Esophagus squamous epithelium (tissue), 4 donors: ENCODE results near the gene FHL2.

Source experiments
- CTCF ChIP-seq, 6 experiments: fragments of 450-650 bp in 4 of 6; fragments of 200-600 bp in 2 of 6; sonication (generic) in 2 of 6; IDR thresholded peaks; one replicate each; pipeline ENCODE4 v1.5.1; 2016 to 2019; ENCODE audit warnings: antibody characterized with exemption in 6 of 6, mild to moderate bottlenecking in 4 of 6, moderate library complexity in 4 of 6
- POLR2A ChIP-seq, 4 donors: fragments of 450-650 bp; IDR thresholded peaks; one replicate each; pipeline ENCODE4 v1.6.1; 2017; ENCODE audit warnings: antibody characterized with exemption in 4 of 4, mild to moderate bottlenecking in 4 of 4, moderate library complexity in 3 of 4

DNA sequence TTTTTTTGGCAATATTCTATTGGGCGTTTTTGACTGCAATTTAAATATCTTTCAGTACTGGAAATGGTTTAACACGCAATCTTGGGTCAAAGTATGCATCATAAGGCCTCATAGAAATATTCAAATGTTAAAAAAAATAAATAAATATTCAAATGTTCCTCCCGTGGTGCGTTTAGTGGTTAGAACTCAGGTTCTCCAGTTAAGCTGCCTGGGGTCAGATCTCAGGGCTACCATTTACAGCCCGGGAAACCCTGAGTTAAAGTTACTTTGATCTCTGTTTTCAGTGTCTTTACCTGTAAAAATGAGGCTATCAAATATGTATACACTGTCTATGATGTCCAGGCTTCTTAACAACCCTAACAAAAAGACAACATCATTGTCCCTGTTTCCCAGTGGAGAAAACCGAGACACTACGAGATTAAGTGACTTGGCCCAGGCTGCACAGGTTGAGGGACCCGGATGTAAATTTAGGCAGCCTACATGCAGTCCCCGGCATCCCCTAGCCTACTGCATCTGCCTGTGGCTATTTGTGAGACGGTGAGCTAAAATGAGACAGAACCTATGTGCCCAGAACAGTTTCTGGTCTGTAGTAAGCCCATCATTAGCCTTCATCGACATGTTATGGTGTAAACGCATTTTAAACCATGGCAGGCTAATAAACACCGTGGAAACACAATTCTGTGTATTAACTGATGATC is 1.7 kb downstream of the FHL2 start:
- TF ChIP-seq CTCF (IDR thresholded peaks at IDR 0.05) (no peak), POLR2A (IDR thresholded peaks at IDR 0.05) (no peak)
